Left forelimb (tissue), 1 donor: ENCODE measurements around the gene YBEY.
A peak's percentile ranks its signal among the peaks of the same experiment; 100 is the strongest.

Experiments
- DNase-seq: peaks from one replicate; pipeline ENCODE4 v3.0.0-alpha.2; 2018; ENCODE audit warnings: low spot score

YBEY gene

DNA sequence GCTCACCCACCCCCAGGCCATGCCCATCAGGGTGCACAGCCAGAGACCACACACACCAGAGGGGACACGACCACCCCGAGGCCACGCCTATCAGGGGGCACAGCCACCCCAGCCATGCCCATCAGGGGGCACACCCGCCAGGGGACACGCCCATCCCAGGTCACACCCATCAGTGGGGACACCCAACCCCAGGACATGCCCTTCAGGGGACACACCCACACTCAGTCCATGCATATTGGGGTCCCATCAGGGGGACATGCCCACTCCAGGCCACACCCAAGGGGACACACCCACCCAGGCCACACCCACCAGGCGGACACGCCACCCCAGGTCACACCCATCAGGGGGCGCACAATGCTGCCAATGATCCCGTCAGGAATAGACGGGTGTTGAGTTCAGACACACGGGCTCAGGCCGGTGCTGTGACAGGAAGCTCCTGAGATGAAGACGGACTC is 21.4 kb upstream of the YBEY start:
- no peak for DNase-seq

DNA sequence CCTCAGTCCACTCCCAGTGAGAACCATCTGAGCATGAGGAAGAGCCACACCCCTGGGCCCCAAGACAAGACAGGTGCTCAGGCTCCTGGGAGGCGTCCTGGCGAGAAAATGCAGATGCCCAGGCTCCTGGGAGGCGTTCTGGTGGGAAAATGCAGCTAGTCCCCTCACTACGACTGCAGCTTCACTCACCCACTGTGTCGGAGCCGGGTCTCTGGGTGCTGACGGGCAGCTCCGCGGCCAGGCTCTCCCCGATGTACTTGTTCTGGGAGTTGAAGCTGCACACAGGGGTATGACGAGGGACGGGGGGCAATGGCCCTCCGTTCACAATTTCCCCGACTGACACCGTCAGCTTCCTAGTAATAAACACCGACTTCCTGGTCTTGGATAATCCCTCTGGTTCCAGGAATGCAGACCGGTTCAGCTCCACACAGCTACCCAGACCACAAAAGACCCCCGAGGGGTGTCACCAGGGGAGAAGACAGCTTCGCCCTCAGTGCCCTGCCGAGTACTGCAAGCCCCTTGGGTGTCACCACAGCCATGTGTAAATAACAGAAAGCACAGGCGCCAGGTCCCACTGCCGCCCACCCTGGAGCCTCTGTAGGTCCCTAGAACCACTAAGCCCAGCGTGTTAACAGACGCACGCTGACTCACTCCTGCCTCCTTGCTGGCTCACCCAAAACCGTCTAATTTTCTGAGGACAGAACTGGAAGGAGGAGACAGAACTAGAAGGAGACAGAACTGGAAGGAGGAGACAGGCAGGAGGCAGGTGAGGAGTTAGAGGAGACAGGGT is 20.2 kb upstream of the YBEY start:
- no peak for DNase-seq

DNA sequence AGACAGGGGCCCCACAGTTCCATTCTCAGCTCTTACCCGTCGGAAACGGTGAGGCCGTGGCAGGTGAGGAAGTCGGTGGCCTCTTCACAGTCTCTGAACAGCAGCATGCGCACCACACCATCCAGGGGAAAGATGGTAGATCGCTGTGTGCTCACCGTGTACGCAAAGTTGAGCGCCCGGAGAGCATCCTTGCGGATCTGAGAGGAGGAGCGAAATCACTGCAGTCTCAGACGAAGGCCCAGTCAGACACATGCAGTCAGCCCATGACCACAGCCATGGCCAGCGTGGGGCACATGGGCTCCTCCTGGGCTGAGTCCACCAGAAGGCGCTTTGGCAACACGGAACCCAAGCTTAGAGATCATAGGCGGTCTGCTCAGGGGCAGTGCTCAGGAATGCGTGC is 19.2 kb upstream of the YBEY start:
- no peak for DNase-seq

DNA sequence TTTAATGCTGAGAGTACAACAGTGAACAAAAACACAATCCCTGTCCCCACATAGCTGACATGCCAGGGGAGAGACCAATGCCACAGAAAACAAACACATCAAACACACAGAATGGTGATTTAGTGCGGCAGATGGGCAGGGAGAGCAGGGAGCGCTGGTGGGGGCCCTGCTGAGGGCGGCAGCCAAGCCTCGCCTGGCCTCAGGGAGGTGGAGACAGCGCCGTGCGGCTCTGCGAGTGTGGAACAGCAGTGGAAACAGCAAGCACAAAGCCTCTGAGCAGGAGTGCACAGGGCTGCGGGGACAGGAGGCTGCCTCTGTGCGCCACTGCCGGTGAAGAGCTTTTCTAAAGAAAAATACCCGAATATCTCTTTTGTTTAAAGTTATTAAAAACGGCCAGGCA is 17.8 kb upstream of the YBEY start:
- DNase-seq: no peak

DNA sequence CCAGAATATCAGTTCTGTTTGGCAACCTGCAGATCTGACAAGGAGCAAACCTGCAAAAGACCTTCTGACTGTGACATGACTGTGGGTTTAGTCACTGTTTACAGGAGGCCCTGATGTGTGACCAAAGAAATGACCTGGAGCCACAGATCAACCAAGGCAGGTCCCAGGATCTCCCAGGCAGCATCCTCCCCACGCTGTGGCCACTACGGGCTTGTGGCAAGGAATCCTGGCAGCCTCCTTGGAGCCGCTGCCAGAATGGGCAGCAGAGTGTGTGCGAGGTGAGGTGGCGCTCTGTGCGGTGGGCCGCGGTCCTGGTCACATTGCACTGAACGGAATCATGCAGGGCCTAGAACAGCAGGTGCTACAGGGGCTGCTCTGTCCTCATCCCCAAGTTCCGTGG is 16.7 kb upstream of the YBEY start:
- no peak for DNase-seq

DNA sequence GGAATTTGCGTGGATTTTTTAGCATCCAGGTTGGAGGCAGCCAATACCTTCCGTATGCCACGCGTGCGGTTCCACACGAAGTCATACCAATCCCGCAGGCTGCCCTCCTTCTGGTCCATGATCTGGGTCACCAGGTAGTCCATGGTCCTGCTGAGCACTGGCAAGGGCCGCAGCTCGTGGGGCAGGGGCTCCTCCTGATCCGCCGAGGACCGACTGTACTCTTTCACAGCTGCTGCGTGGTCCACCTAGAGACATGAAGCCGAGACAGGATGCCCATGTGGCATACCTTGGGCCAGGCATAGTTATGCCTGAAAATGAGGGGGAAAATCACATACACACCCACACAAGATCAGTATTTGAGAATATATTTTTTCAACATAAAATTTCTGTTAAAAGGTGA is 12.8 kb upstream of the YBEY start:
- no peak for DNase-seq

DNA sequence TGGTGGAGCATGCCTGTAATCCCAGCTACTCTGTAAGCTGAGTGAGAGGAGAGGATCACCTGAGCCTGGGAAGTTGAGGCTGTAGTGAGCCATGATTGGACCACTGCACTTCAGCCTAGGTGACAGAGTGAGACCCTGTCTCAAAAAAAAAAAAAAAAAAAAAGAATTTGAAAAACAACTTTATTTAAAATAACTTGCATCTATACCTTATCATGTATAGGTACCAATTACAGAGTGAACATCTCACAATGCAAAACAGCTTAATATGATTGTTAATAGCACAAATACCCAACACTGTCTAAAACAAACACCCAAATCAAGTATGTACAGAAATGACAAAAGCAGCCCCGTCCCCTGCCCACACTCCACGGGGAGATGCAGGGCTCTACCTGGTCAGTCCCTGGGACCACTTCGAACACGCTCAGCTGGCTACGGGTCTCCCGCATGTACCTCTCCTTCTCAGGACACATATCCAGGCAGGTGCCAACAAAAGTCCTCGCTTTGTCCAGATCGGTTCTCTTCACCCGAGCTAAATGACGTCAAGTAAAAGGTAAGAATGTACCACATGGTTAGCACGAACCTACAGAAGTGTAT is 11.2 kb upstream of the YBEY start:
- DNase-seq: no peak

DNA sequence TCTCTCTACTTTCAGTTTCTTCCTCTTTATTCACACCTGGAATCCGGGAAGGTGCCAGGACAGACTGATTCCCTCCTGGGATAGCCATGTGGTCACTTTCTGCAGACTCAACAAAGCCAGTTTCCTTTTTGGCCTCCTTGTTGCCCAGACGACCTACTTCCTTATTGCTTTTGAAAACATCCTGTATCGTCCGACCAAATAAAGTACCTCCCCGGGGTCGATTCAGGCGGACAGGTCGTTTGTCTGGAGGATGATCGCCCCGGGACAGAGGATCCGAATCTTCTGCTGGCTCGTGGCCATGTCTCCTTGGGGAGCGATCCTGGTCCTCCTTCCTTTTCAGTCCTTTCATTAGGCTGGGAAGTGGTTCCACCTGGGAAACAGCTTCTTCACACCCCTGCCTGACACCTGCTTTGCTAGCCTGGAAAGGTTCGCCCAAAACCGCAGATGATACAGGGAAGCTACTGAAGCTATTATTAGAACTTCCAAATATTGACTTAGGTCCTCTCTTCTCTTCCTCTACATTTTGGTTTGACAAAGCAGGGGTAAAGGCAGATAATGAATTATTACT is 2.0 kb upstream of the YBEY start:
- DNase-seq: no peak

DNA sequence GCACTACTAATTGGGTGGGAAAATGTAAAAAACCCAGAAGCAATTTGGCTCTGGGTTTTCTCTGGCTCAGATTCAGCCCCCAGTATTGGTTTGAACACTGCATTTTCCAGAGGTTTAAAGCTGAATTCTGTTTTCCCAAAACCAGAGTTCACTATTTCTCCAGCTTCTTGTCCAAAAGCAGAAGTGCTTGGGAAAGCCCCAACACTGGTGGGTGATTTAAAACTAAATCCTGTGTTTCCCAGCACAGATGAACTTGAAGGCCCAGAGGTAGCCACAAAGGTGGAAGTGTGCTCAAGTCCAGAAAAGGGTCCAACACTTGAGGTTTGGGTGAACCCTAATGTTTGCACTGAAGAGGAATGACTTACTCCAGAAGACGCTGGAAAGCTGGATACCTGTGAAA is 1.4 kb upstream of the YBEY start:
- no peak for DNase-seq

DNA sequence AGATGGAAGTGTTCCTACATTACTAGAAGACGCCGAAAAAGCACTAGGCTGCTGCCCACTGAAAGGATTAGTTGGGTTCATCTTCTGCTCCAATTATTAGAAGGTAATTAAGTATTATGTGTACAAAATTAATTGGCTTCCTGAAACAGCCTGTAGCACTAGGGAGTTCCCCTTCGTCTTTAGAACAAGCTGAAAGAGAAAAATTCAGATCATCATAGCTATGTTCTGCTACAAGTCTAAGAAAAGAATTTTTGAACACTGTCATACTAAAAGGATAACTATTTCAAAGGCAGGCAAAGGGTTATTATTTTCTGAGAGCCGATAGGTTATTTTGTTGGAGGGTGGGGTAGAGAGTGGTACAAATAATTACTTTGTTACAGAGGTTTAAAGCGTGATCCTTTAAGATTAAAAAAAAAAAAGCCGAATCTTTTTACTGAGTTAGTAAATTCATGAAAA is 908 bp upstream of the YBEY start, which contains the start of gene MCM3AP:
MCM3AP (minus strand) TSS at position 406 of the 456 bp plus-strand sequence; CDS start at position 81, 325 bp downstream.
- DNase-seq: no peak

DNA sequence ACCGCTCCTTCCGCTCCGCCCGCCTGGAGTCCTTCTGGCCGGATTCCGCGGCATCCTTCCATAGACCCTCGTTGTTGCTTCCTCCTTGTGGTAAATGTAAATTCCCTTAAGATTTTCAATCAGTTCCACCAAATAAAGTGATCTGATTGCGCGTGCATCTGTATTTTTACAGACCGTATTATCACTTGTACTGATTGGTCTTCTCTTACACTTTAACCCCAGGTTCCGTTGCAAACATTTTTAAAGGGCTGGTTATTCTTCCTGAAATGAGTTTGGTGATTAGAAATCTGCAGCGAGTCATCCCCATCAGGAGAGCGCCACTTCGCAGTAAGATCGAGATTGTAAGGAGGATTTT is 483 bp downstream of the YBEY start:
- no peak for DNase-seq

DNA sequence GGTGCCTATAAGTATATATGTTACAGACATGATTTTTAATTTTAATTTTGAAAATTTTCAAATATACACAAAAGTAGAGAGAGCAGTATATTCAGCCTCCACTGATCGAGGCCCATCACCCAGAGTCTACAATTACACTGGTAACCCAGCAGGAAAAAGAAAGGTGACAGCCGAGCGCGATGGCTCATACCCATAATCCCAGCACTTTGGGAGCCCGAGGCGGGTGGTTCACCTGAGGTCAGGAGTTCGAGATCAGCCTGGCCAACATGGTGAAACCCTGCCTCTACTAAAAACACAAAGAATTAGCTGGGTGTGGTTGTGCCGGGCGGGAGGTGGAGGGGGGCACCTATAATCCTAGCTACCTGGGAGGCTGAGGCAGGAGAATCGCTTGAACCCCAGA is 1.4 kb downstream of the YBEY start:
- DNase-seq: no peak

DNA sequence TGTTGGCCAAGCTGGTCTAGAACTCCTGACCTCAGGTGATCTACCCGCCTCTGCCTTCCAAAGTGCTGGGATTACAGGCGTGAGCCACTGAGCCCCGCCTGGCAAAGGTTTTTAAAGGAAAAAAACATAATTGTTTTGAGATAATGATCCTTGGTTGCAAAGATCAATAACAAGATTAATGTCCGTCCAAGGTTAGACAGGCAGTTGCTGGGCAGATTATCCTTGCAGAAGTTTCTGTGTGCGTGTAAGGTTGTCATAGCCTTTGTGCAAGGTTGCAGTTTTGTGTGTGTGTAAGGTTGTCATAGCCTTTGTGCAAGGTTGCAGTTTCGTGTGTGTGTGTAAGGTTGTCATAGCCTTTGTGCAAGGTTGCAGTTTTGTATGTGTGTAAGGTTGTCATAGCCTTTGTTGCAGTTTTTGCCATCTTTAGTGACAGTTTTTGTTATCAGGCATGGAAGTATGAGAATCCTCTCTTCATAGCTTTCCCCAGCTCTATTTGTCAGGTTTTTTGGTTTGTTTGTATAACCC is 3.6 kb downstream of the YBEY start:
- DNase-seq: no peak

DNA sequence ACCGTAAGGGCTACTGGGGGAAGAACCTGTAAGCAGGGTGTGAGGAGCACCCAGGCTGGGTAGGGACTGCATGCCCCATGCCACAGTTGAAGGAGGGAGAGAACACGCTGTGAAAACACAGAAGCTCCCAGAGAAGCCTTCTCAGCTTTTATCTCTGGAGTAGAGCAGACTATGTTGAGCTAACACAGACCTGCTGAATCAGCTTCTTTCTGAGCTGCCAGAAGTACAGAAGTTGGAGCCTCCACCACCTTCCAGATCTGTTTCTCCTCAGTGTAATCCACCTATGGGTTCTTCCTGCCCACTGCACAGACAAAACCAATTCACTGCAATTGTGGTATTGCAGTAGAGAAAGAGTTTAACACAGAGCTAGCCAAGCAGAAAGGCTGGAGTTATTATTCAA is 5.4 kb downstream of the YBEY start:
- no peak for DNase-seq

DNA sequence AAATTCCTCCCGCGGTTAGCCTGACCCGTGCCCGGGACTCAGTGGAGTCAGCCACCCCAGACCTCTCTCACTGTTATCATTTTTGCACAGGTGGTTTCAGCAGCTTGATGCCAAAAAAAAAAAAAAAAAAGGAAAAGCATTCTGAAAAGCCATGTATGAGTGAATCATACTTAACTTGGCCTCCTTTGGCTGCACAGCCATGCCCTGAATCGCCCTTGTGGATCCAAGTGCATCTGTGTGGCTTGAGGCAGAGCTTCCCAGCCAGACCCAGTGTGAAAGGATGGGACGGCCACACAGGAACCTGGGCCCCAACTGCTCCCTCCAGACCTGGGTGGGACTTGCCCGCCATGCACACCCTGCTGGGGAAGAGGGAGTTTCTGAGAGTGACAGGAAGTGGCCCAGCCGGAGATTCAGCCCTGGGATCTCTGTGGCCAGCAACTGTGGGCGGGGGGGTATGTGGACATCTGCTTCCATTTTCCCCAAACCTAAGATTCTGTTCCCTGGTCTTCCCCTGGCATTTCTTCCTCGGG is 8.6 kb downstream of the YBEY start:
- no peak for DNase-seq

DNA sequence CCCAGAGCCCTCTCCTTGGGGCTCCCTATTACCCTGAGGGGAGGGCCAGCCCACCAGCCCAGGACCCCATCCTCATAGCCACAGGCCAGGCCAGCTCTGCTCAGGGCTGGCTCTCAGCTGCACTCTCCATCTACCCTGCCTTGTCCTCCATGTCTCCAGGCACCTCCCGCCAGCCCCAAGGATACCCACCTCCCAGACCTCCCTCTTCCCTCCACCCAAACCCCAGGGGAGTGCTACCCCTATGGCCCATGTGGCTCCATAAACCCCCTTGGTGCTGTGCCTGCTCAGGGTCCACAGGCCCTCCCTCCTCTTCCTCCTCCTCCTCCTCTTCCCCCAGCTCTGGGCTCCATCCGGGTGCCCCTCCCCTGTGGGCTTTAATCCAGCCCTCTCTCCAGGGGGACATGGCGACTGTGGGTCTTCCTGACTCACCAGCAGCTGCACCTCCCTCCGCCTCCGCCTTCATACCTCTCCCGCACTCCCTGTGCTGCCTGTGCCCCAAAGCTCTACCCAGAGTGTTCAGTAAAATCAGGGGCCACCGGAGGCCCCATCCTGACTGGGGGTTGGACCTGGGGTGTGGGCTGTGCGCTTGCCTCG is 9.1 kb downstream of the YBEY start:
- DNase-seq: no peak

DNA sequence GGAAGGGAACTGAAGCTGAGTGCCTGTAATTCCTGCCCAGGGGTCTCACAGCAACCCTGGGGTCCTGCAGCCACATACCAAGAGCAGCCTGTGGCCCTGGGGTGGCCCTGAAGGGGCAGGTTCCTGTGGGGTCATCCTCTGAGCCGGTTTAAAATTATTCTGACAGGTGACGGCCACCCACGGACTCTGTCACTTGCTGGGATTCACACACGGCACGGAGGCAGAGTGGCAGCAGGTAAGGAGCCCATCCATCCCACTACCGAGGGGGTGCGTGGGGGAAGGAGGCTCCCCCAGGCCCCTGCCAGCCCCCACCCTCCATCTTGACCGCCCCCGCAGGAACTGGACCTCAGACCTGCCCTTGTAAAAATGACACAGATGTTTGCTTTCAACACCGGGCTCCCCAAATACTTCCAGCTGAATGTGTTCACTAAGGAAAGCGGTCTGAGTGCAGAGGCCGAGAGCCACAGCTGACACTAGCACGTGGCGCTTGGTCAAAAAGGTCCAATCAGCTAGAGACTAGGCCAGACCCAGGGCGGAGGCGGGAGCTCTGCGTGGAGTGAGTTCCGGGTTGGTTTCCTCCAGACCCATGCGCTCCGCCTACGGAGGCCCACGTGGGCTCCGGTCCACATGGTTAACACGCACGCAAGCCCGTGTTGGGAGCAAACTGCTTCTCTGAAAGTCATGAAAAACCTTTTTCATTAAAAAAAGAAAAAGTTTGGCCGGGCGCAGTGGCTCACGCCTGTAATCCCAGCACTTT is 10.0 kb downstream of the YBEY start:
- peak; percentile 83 for DNase-seq

DNA sequence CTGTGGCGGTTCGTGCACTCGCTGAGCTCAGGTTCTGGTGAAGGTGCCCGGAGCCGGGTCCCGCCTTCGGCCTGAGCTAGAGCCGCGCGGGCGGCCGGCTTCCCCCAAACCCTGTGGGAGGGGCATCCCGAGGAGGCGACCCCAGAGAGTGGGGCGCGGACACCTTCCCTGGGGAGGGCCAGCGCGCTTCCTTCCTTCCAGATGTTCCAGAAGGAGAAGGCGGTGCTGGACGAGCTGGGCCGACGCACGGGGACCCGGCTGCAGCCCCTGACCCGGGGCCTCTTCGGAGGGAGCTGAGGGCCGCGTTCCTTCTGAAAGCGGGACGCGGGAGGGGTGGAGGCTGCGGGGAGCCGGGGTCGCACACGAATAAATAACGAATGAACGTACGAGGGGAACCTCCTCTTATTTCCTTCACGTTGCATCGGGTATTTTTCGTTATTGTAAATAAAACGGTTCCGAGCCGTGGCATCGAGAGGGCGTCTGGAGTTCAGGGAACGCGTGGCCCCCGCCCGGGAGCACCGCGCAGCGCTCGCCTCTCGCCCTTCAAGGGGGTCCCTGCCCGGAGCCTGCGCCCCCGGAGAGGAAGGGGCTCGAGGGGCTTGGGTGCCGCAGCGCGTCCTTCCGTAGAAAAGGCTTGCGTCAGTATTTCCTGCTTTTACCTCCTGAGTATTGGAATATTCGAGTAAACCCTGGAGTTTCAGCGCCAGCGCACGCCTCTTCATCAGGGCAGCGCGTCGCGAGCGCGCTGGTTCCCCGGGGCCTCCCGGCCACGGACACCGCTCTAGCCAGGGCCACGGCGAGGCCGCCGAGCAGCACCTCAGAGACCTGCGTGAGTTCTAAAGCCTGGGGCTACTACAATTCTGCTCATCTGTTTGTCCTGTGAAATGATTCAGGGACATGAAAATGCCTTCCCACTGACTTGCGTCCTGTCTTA is 11.5 kb downstream of the YBEY start:
- DNase-seq: peak; percentile 75

DNA sequence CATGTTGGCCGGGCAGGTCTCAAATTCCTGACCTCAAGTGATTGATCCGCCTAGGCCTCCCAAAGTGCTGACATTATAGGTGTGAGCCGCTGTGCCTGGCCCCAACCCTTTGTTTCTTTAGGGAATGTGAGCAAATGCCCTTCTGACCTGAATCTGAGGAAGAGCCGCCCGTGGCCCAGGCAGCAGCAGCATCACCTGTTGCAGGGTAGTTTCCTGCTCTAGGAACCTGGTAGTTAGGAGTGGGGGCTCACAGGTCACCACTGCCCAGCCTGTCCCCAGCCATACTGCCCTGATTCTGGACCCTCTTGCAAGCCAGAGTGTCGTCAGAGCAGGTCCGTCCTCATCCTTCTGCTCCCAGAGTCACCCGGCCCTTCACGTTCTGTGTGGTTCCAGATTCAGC is 13.0 kb downstream of the YBEY start:
- DNase-seq: no peak

DNA sequence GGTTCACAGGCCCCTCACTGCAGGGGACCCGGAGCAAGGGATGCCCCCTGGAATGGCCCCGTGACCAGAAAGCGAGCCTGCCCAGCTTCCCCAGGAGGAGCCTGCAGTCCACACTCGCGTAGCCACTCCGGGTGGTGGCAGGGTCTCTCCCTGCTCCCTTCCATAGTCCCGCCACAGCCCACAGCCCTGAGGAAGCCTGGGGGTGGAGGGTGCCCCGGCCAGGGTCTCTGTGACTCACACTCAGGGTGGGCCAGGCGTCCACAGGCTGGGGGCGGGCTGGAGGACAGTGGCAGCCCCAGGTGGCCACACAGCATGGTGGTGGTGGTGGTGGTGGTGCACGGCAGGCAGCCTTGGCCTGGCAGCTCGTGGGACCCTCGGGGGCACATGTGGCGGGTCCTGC is 15.6 kb downstream of the YBEY start:
- no peak for DNase-seq

DNA sequence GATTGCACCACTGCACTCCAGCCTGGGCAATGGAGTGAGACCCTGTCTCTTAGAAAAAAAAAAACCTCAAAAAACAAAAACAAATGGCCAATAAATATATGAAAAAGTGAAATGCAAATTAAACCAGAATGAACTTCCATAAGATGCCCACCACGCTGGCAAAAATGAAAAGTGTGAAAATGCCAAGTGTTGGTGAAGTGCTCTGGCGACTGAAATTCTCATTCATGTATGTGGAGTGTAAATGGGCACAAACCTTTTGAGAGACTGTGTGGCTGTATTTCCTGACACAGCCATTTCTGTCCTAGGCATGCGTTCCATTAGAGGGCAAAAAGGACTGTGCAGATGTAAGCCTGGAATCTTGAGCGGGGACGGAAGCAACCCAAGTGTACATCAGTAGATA is 18.3 kb downstream of the YBEY start:
- no peak for DNase-seq
